SK-N-SH (cell line): ENCODE data around the gene AUTS2. TPM values are rescaled to one million over a fixed set of nuclear protein-coding genes. Genes with fewer than 3 reads are reported as not detected.

Source experiments
- CTCF ChIA-PET: fragments of 300-600, 350-600 bp; formaldehyde crosslinking; extraction: SDS; loops from one replicate; lab custom pipeline; 2021; lab: Yijun Ruan, JAX
- POLR2A ChIA-PET: fragments of 350-600 bp; sonication (Branson Sonifier 250); formaldehyde crosslinking; extraction: SDS; loops from one replicate; lab custom pipeline; 2020; ENCODE audit warnings: antibody characterized with exemption, inconsistent platforms; lab: Yijun Ruan, JAX
- DNase-seq: peaks from one replicate; pipeline ENCODE4 v3.0.0; 2012
- H2AFZ ChIP-seq: fragments of 200-600 bp; sonication (generic); 2 replicates; pipeline ENCODE4 v1.8.1; 2016; ENCODE audit warnings: antibody characterized with exemption, mild to moderate bottlenecking, low read depth
- H3F3A ChIP-seq: fragments of 200-600 bp; sonication (generic); replicated peaks from 2 replicates; pipeline ENCODE3; 2016; ENCODE audit warnings: antibody characterized with exemption, mild to moderate bottlenecking; ENCODE audit not compliant: insufficient read depth
- H3K27ac ChIP-seq, 2 experiments: fragments of 200-500 bp in 1 of 2; fragments of 200-600 bp in 1 of 2; sonication (Bioruptor generic) in 1 of 2; sonication (generic), shearing (Covaris generic) in 1 of 2; 2 replicates each; pipeline versions ENCODE4 v1.5.1 to v1.6.1; 2014 to 2016; ENCODE audit warnings: low read depth in 2 of 2, inconsistent platforms in 1 of 2, low read length in 1 of 2, mild to moderate bottlenecking in 1 of 2, mixed read lengths in 1 of 2
- H3K27me3 ChIP-seq: fragments of 200-600 bp; sonication (generic), shearing (Covaris generic); 2 replicates; pipeline ENCODE4 v1.6.1; 2016; ENCODE audit warnings: mixed run types; ENCODE audit not compliant: insufficient read depth
- H3K36me3 ChIP-seq, 2 experiments: fragments of 200-500 bp in 1 of 2; fragments of 200-600 bp in 1 of 2; sonication (Bioruptor generic) in 1 of 2; sonication (generic) in 1 of 2; replicated peaks in 1 of 2; 2 replicates each; pipeline versions ENCODE3 to v1.5.1; 2014 to 2016; ENCODE audit warnings: low read length in 1 of 2, mild to moderate bottlenecking in 1 of 2; ENCODE audit not compliant: insufficient read depth in 2 of 2, control insufficient read depth in 1 of 2
- H3K4me1 ChIP-seq, 2 experiments: fragments of 200-500 bp in 1 of 2; fragments of 200-600 bp in 1 of 2; sonication (Bioruptor generic) in 1 of 2; sonication (generic), shearing (Covaris generic) in 1 of 2; 2 replicates each; pipeline versions ENCODE4 v1.5.1 to v1.6.1; 2014 to 2016; ENCODE audit warnings: low read depth in 1 of 2, low read length in 1 of 2, mixed run types in 1 of 2; ENCODE audit not compliant: insufficient read depth in 2 of 2, control insufficient read depth in 1 of 2
- H3K4me2 ChIP-seq: fragments of 200-600 bp; sonication (generic), shearing (Covaris generic); 2 replicates; pipeline ENCODE4 v1.6.1; 2017; ENCODE audit warnings: mixed run types
- H3K4me3 ChIP-seq, 2 experiments: fragments of 200-500 bp in 1 of 2; fragments of 200-600 bp in 1 of 2; sonication (Bioruptor generic) in 1 of 2; sonication (generic), shearing (Covaris generic) in 1 of 2; 2 replicates each; pipeline versions ENCODE4 v1.5.1 to v1.8.1; 2014 to 2016; ENCODE audit warnings: low read depth in 2 of 2, inconsistent platforms in 1 of 2, low read length in 1 of 2, mild to moderate bottlenecking in 1 of 2, mixed read lengths in 1 of 2, moderate library complexity in 1 of 2
- H3K79me2 ChIP-seq: fragments of 200-600 bp; sonication (generic); 2 replicates; pipeline ENCODE4 v1.8.1; 2017; ENCODE audit warnings: mild to moderate bottlenecking; ENCODE audit not compliant: insufficient read depth
- H3K9ac ChIP-seq: fragments of 200-600 bp; sonication (generic); 2 replicates; pipeline ENCODE4 v1.6.1; 2017; ENCODE audit warnings: mixed run types
- H3K9me2 ChIP-seq: fragments of 200-600 bp; sonication (generic); 2 replicates; pipeline ENCODE4 v1.6.1; 2017; ENCODE audit warnings: mixed run types
- H3K9me3 ChIP-seq: fragments of 200-600 bp; sonication (generic); 2 replicates; pipeline ENCODE4 v1.6.1; 2017; ENCODE audit warnings: mixed run types, mild to moderate bottlenecking, moderate library complexity
- H4K20me1 ChIP-seq: fragments of 200-600 bp; sonication (generic); 2 replicates; pipeline ENCODE4 v1.6.1; 2017; ENCODE audit warnings: mild to moderate bottlenecking, mixed run types; ENCODE audit not compliant: insufficient read depth
- CHD2 ChIP-seq: fragments of 150-350 bp; IDR thresholded peaks from 2 replicates; pipeline ENCODE4 v1.6.1; 2018; ENCODE audit warnings: low read length; ENCODE audit not compliant: partially characterized antibody
- ELF1 ChIP-seq: IDR thresholded peaks from 2 replicates; pipeline ENCODE4 v1.4.0; 2012
- EP300 ChIP-seq, 2 experiments: IDR thresholded peaks; 2 replicates each; pipeline versions ENCODE4 v1.4.0 to v1.6.1; 2012; ENCODE audit warnings: borderline replicate concordance in 1 of 2, low read depth in 1 of 2, low read length in 1 of 2
- EZH2phosphoT487 ChIP-seq: fragments of 200-600 bp; sonication (generic); IDR thresholded peaks from 2 replicates; pipeline ENCODE4 v1.6.1; 2017; ENCODE audit warnings: low read depth, mixed run types, mild to moderate bottlenecking, antibody characterized with exemption, moderate library complexity, borderline replicate concordance
- FOSL2 ChIP-seq: IDR thresholded peaks from 2 replicates; pipeline ENCODE4 v1.4.0; 2012; ENCODE audit warnings: low read depth, mild to moderate bottlenecking, moderate library complexity, borderline replicate concordance
- IRF3 ChIP-seq: fragments of 150-350 bp; IDR thresholded peaks from 2 replicates; pipeline ENCODE4 v1.6.1; 2016; ENCODE audit warnings: mild to moderate bottlenecking, low read depth, low read length
- MAX ChIP-seq: IDR thresholded peaks from 2 replicates; pipeline ENCODE4 v1.4.0; 2012; ENCODE audit warnings: low read depth
- MEF2A ChIP-seq: IDR thresholded peaks from 2 replicates; pipeline ENCODE4 v1.4.0; 2012; ENCODE audit warnings: low read depth, borderline replicate concordance
- NFIC ChIP-seq: IDR thresholded peaks from 2 replicates; pipeline ENCODE4 v1.4.0; 2012; ENCODE audit warnings: borderline replicate concordance
- POLR2AphosphoS5 ChIP-seq: IDR thresholded peaks from 2 replicates; pipeline ENCODE4 v1.6.1; 2012; ENCODE audit warnings: low read depth, low read length
- REST ChIP-seq: IDR thresholded peaks from 2 replicates; pipeline ENCODE4 v1.6.1; 2012; ENCODE audit warnings: mild to moderate bottlenecking, low read depth, low read length, moderate library complexity
- SMC3 ChIP-seq: IDR thresholded peaks from 2 replicates; pipeline ENCODE4 v1.6.1; 2012; ENCODE audit warnings: low read depth, low read length, improper control_type of control experiment
- TAF1 ChIP-seq: IDR thresholded peaks from 2 replicates; pipeline ENCODE4 v1.6.1; 2012; ENCODE audit warnings: low read depth, mild to moderate bottlenecking, low read length, moderate library complexity, borderline replicate concordance
- TCF12 ChIP-seq: IDR thresholded peaks from 2 replicates; pipeline ENCODE4 v1.4.0; 2012
- USF2 ChIP-seq: fragments of 150-350 bp; IDR thresholded peaks from 2 replicates; pipeline ENCODE4 v1.6.1; 2017; ENCODE audit warnings: antibody characterized with exemption, low read length, low read depth, borderline replicate concordance
- ZBTB33 ChIP-seq: IDR thresholded peaks from 2 replicates; pipeline ENCODE4 v1.4.0; 2012; ENCODE audit warnings: low read depth, borderline replicate concordance
- WGBS: methylation state at CpG from one replicate; pipeline ENCODE4 v1.1.6; 2017; ENCODE audit warnings: low lambda C conversion rate; 5-methylcytosine and 5-hydroxymethylcytosine counted together
- polyA plus RNA-seq, 3 experiments: library from polyadenylated mRNA; depleted of rRNA; stranded (reverse); fragments of >200 nt; gene quantifications; 2 replicates each; pipeline ENCODE4 v1.2.3, GENCODE V29; 2012

The AUTS2 gene
- polyA plus RNA-seq, 1 of the 3 experiments (the other 2 are of a cell fraction) = 15.6 TPM

- Histone ChIP-seq H3K4me3 (no peak overlapping the region), H3K9me3 (no peaks in the 10 kb centered on the region), H3K9ac (no peak overlapping the region), H2AFZ (no peak overlapping the region), H3F3A (peaks cover 13% of the 10 kb centered on the region), H3K27me3 (no peaks in the 10 kb centered on the region), H3K4me1 (peaks cover 18 to 42% of the 10 kb centered on the region in 2 experiments), H4K20me1 (no peaks in the 10 kb centered on the region), H3K27ac (peak overlapping the region in 1 of 2 experiments; percentile 84; a peak in 3 of 4 replicates), H3K4me2 (peak overlapping the region; percentile 36), H3K79me2 (no peaks in the 10 kb centered on the region), H3K9me2 (no peaks in the 10 kb centered on the region), H3K36me3 (no peaks in the 10 kb centered on the region)
- POLR2A ChIA-PET = interaction anchor here (1.2 kb wide), 1 partner anchor 122 kb away, joined by 4 read pairs; no protein-coding TSS in a partner anchor
- TF ChIP-seq ELF1 (no peak), NFIC (no peak), USF2 (no peak), SMC3 (no peak), TCF12 (no peak), CHD2 (no peak), EZH2phosphoT487 (no peak), MAX (no peak)
- 81% methylated on average over 7 of the region's 7 CpGs for WGBS
- DNase-seq = no peak
- CTCF ChIA-PET = interaction anchor here (1.1 to 2.2 kb wide), 3 partner anchors 11 to 191 kb away, joined by 4 to 10 read pairs (median 4); no protein-coding TSS in a partner anchor
These were observed 785.7 kb downstream of the AUTS2 start for GRCh38 chr7:70384024-70384423.

- H3K9me3 ChIP-seq = no peaks in the 10 kb centered on the region
- H3F3A ChIP-seq = peaks cover 13% of the 10 kb centered on the region
- no peak overlapping the region for H2AFZ ChIP-seq
- peak overlapping the region; percentile 66 to 84 for H3K27ac ChIP-seq
- no peak overlapping the region for H3K4me3 ChIP-seq
- H3K4me1 ChIP-seq = peaks cover 16 to 41% of the 10 kb centered on the region in 2 experiments
- no peaks in the 10 kb centered on the region for H3K9me2 ChIP-seq
- H3K79me2 ChIP-seq = no peaks in the 10 kb centered on the region
- DNase-seq = no peak
- ChIA-PET CTCF (interaction anchor here (1.1 kb wide), 1 partner anchor 192 kb away, joined by 4 read pairs; no protein-coding TSS in a partner anchor), POLR2A (no interaction called here)
- no peak overlapping the region for H3K9ac ChIP-seq
- no peaks in the 10 kb centered on the region for H4K20me1 ChIP-seq
- H3K27me3 ChIP-seq = no peaks in the 10 kb centered on the region
- WGBS = 25% methylated on average over 3 of the region's 3 CpGs
- H3K4me2 ChIP-seq = peak overlapping the region; percentile 36
- H3K36me3 ChIP-seq = no peaks in the 10 kb centered on the region
- TF ChIP-seq TAF1 (no peak), ZBTB33 (no peak), NFIC (peak; percentile 52), IRF3 (no peak), TCF12 (peak; percentile 80), POLR2AphosphoS5 (0 out of 2 replicates have a peak, but pooled peaks have one; percentile 27), MAX (0 out of 2 replicates have a peak, but pooled peaks have one; percentile 64), REST (0 out of 2 replicates have a peak, but pooled peaks have one; percentile 14), MEF2A (no peak), FOSL2 (peak; percentile 94), EP300 (IDR thresholded peaks at IDR 0.05; ENCODE audit: borderline replicate concordance in 1 of 2, low read depth in 1 of 2, low read length in 1 of 2) (peak in 1 of 2 experiments; percentile 75; a peak in 1 of 4 replicates)
These were observed 786.6 kb downstream of the AUTS2 start for GRCh38 chr7:70384891-70385290.
